Esophagus squamous epithelium (tissue), 5 donors: ENCODE results near the gene ITGB3. TPM values are rescaled to one million over a fixed set of nuclear protein-coding genes. Genes with fewer than 3 reads are reported as not detected.

Experiments used
- DNase-seq: peaks from one replicate; lab custom pipeline; 2025; lab: John Stamatoyannopoulos, UW
- H3K27ac ChIP-seq, 4 donors: fragments of 200-600 bp; sonication (generic); one replicate each; pipeline ENCODE4 v1.5.1; 2016 to 2019; ENCODE audit warnings: mild to moderate bottlenecking in 1 of 4
- H3K27me3 ChIP-seq, 4 donors: fragments of 200-600 bp; sonication (generic); 1 replicate in 3 of 4; 2 replicates in 1 of 4; pipeline versions ENCODE4 v1.5.1 to v1.6.0; 2017 to 2021; ENCODE audit warnings: antibody characterized with exemption in 1 of 4
- H3K36me3 ChIP-seq, 3 donors: fragments of 200-600 bp; sonication (generic); one replicate each; pipeline ENCODE4 v1.5.1; 2016 to 2019
- H3K4me1 ChIP-seq, 3 donors: fragments of 200-600 bp; sonication (generic); one replicate each; pipeline ENCODE4 v1.5.1; 2017 to 2019
- H3K4me3 ChIP-seq, 4 donors: fragments of 200-600 bp; sonication (generic); 1 replicate in 3 of 4; 2 replicates in 1 of 4; pipeline ENCODE4 v1.5.1; 2016 to 2019; ENCODE audit warnings: mild to moderate bottlenecking in 2 of 4, moderate library complexity in 1 of 4
- H3K9me3 ChIP-seq, 3 donors: fragments of 200-600 bp; sonication (generic); one replicate each; pipeline ENCODE4 v1.5.1; 2016 to 2019
- POLR2A ChIP-seq, 4 donors: fragments of 450-650 bp; IDR thresholded peaks; one replicate each; pipeline ENCODE4 v1.6.1; 2017; ENCODE audit warnings: antibody characterized with exemption in 4 of 4, mild to moderate bottlenecking in 4 of 4, moderate library complexity in 3 of 4
- WGBS, 2 donors: methylation state at CpG; one replicate each; pipeline ENCODE4 v1.1.5; 2018; 5-methylcytosine and 5-hydroxymethylcytosine counted together
- intact Hi-C: fragments of 100-400 bp; cut with DNase I; formaldehyde crosslinking; loops from one replicate; pipeline ENCODE4 v1.15.0; 2022
- total RNA-seq, 4 donors: library from RNA; depleted of rRNA; stranded (reverse); fragments of >200 nt; gene quantifications; one replicate each; pipeline ENCODE4 v1.1.0, GENCODE V29; 2016
- TF ChIP-seq, protein P1 (sequence below), 6 experiments: fragments of 450-650 bp in 4 of 6; fragments of 200-600 bp in 2 of 6; sonication (generic) in 2 of 6; IDR thresholded peaks; one replicate each; pipeline ENCODE4 v1.5.1; 2016 to 2019; ENCODE audit warnings: antibody characterized with exemption in 6 of 6, mild to moderate bottlenecking in 4 of 6, moderate library complexity in 4 of 6
- donor health status: DM: yes; HTN: yes; CAD: no.

ITGB3 gene
- total RNA-seq, 4 donors from 2014 or later: 0.23 to 7.2 (median 2.8) TPM

DNA sequence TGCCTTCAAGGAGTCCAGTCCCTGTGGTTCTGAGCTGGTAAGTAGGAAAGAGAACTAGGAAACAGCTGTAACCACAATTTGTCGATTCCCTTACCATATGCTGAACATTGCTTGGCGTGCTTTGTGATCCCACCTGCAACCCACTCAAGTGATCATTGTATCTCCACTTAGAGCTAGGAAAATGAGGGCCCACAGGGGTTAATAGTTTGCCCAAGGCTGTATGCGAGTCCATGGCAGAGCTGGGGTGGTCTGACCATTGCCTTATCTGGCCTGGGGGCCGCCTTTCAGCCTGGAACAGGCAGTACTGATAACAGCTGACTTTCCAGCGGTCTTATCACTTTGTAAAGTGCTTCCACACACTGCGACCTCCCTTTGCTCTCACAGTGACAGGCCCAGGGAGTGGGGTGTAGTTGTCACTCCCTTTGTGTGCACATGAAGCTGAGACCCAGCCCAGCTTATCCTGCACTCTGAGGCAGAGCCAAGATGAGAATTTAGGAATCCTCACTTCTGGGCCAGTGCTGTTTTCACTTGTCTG is 34.7 kb upstream of the ITGB3 start:
- H3K36me3 ChIP-seq: no peaks in the 10 kb centered on the region
- WGBS, 2 donors: 66 to 74% methylated on average over 4 to 6 of the region's 6 CpGs

DNA sequence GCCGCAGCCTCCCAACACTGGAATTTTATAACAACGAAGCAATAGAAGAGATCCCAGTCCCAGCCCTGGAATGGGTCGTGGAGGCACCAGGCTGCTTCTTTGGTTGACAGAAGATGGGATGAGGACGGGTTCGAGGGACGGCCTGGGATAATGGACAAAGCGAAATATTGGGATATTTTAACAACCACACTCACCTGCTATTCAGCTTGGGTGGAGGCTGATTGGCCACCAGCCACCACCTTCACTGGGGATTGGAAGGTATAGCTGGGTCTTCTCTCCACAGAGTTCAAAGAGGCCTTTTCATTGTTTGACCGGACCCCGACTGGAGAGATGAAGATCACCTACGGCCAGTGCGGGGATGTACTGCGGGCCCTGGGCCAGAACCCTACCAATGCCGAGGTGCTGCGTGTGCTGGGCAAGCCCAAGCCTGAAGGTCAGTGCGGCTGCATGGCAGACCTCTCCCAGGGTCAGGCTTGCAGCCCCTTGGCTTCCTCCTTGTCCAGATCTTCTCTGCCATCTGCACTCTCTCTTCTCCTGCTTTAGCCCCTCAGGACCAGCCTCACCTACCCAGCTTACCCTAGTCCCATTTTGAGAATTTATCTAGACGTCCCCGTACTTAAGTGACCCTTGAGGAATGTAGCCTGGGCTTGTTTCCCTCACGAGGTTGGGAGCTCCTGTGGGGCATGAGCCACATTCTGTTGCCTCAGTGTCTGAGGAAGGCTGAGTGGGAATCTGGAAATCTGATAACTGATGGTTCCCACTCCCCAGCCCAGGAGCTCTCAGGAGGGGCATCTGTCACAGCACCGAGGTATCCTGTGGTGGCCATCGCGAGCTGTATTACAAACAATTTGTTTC is 33.8 kb upstream of the ITGB3 start:
- 88 to 90% methylated on average over 12 of the region's 21 CpGs for WGBS, 2 donors
- peaks cover 0 to 17% (median 9%) of the 10 kb centered on the region in 3 donors for H3K4me1 ChIP-seq
- intact Hi-C loops: no loop called here
- no peaks in the 10 kb centered on the region for H3K36me3 ChIP-seq
- H3K4me3 ChIP-seq: no peak overlapping the region
- DNase-seq: no peak
- H3K9me3 ChIP-seq: no peaks in the 10 kb centered on the region
- H3K27me3 ChIP-seq: no peaks in the 10 kb centered on the region
- TF ChIP-seq, protein P1, sequence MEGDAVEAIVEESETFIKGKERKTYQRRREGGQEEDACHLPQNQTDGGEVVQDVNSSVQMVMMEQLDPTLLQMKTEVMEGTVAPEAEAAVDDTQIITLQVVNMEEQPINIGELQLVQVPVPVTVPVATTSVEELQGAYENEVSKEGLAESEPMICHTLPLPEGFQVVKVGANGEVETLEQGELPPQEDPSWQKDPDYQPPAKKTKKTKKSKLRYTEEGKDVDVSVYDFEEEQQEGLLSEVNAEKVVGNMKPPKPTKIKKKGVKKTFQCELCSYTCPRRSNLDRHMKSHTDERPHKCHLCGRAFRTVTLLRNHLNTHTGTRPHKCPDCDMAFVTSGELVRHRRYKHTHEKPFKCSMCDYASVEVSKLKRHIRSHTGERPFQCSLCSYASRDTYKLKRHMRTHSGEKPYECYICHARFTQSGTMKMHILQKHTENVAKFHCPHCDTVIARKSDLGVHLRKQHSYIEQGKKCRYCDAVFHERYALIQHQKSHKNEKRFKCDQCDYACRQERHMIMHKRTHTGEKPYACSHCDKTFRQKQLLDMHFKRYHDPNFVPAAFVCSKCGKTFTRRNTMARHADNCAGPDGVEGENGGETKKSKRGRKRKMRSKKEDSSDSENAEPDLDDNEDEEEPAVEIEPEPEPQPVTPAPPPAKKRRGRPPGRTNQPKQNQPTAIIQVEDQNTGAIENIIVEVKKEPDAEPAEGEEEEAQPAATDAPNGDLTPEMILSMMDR (IDR thresholded peaks at IDR 0.05): no peak
- no peak for TF ChIP-seq POLR2A (IDR thresholded peaks at IDR 0.05)
- H3K27ac ChIP-seq: no peak overlapping the region

More for the DNA sequence above, 34.7 kb upstream of the ITGB3 start:
- H3K4me1 ChIP-seq: peaks cover 0 to 8% (median under 1%) of the 10 kb centered on the region in 3 donors
- H3K4me3 ChIP-seq: no peak overlapping the region
- no peaks in the 10 kb centered on the region for H3K27me3 ChIP-seq
- H3K9me3 ChIP-seq: no peaks in the 10 kb centered on the region
- H3K27ac ChIP-seq: no peak overlapping the region
- TF ChIP-seq, protein P1 (IDR thresholded peaks at IDR 0.05): no peak
- TF ChIP-seq POLR2A (IDR thresholded peaks at IDR 0.05): no peak
- intact Hi-C loops: no loop called here
- DNase-seq: no peak

DNA sequence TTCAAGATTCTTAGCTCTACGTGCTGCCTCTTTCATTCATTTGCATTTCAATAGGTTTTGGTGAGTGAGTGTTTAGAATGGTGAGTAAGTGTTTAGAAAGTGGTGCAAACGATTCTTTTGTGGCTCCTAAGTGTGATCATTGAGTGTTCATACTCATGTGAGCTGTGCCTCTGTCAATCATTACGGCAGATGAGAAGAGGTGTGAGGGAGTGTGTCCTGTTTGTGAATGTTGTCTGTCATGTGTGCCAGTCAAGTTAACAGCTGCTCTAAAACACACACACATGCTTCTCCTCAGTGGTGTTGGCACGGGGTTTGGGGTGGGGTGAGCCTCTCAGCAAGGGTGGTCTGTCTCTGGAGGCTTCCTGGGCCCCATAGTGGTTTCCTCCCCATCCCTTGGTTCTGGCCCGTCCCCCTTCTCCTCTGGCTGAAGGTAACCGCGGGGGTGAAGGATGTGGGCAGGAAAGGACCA is 33.1 kb upstream of the ITGB3 start:
- H3K4me1 ChIP-seq: peaks cover 0 to 24% (median 16%) of the 10 kb centered on the region in 3 donors
- no peaks in the 10 kb centered on the region for H3K36me3 ChIP-seq
- WGBS, 2 donors: 30 to 54% methylated on average over 5 to 6 of the region's 7 CpGs
- H3K27ac ChIP-seq: no peak overlapping the region
- intact Hi-C loops: no loop called here
- H3K4me3 ChIP-seq: no peak overlapping the region
- TF ChIP-seq POLR2A (IDR thresholded peaks at IDR 0.05): no peak
- TF ChIP-seq, protein P1 (IDR thresholded peaks at IDR 0.05): no peak
- no peaks in the 10 kb centered on the region for H3K9me3 ChIP-seq
- no peak for DNase-seq
- H3K27me3 ChIP-seq: no peaks in the 10 kb centered on the region

DNA sequence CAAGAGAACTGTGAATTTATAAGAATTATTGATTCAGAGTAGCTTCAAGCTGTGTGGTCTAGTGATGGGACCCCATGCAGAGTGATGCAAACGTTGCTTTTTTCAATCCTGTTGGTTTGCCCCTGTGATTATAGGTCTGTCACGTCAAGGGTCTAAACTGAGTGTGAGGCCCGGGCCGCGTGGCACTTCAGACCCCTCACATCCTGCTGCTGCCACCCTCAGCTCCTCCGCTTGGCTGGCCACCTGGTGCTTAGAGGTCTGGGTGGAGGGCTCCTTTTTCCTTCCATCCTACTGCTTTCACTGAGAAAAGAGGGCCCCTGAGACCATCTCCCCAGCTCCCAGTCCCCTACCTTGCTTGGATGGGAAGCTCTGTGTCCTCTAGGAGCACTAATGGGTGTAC is 32.5 kb upstream of the ITGB3 start:
- DNase-seq: no peak
- no peak overlapping the region for H3K4me3 ChIP-seq
- no peak for TF ChIP-seq POLR2A (IDR thresholded peaks at IDR 0.05)
- TF ChIP-seq, protein P1 (IDR thresholded peaks at IDR 0.05): no peak
- WGBS, 2 donors: 75 to 79% methylated on average over 5 of the region's 6 CpGs
- H3K27ac ChIP-seq: no peak overlapping the region
- no peaks in the 10 kb centered on the region for H3K36me3 ChIP-seq
- intact Hi-C loops: no loop called here
- H3K9me3 ChIP-seq: no peaks in the 10 kb centered on the region
- no peaks in the 10 kb centered on the region for H3K27me3 ChIP-seq
- peaks cover 0 to 30% (median 22%) of the 10 kb centered on the region in 3 donors for H3K4me1 ChIP-seq

DNA sequence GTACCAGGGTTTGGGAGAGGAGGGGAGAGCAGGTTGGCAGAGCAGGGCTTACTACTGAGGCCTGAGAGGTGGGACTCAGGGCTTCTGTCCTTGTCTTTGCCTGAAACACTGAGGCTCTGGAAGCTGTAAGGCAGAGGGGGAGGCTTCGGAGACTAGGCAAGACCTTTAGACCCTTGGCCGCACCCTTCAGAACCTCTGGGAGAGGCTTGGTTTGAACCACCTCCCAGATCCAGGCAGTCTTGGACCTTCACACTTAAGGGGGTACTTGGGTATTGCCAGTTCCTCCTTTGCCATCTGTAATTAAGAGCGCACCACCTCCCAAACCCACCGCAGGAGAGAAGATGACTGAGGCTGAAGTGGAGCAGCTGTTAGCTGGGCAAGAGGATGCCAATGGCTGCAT is 31.6 kb upstream of the ITGB3 start:
- 83 to 97% methylated on average over 1 to 3 of the region's 4 CpGs for WGBS, 2 donors
- intact Hi-C loops: no loop called here
- peaks cover 0 to 33% (median 28%) of the 10 kb centered on the region in 3 donors for H3K4me1 ChIP-seq
- H3K27me3 ChIP-seq: no peaks in the 10 kb centered on the region
- no peak for DNase-seq
- no peaks in the 10 kb centered on the region for H3K9me3 ChIP-seq
- H3K27ac ChIP-seq: no peak overlapping the region
- no peak overlapping the region for H3K4me3 ChIP-seq
- no peaks in the 10 kb centered on the region for H3K36me3 ChIP-seq
- TF ChIP-seq, protein P1 (IDR thresholded peaks at IDR 0.05): no peak
- TF ChIP-seq POLR2A (IDR thresholded peaks at IDR 0.05): no peak
